Measurements from ENCODE around the gene PRPF19. TPM values are rescaled to one million over a fixed set of nuclear protein-coding genes. Genes with fewer than 3 reads are reported as not detected.
A peak's percentile ranks its signal among the peaks of the same experiment; 100 is the strongest.

The PRPF19 gene
- total and polyA plus RNA-seq, 10 of the 15 experiments (the other 5 are each of a cell fraction or from before 2014, with no cell fraction given): 8.7 to 170 (median 61.3) TPM

- no peak for TF ChIP-seq EZH2 (IDR thresholded peaks at IDR 0.05; ENCODE audit: borderline replicate concordance, control insufficient read depth, low read depth, low read length)
- TF ChIP-seq ELK1 (IDR thresholded peaks at IDR 0.05; ENCODE audit: low read depth, low read length): no peak
- no peak for TF ChIP-seq CTCF (IDR thresholded peaks at IDR 0.05 in 2 of 3, conservative IDR thresholded peaks at IDR 0.05 in 1 of 3; ENCODE audit: control insufficient read depth in 2 of 3, extremely low read depth in 1 of 3, insufficient read depth in 1 of 3, low read depth in 3 of 3, low read length in 3 of 3)
- TF ChIP-seq RELA (IDR thresholded peaks at IDR 0.05; ENCODE audit: borderline replicate concordance, partially characterized antibody): no peak
- TF ChIP-seq IKZF1 (conservative IDR thresholded peaks at IDR 0.05): peak; percentile 83
- TF ChIP-seq TAF1 (IDR thresholded peaks at IDR 0.05; ENCODE audit: borderline replicate concordance, low read depth, low read length): no peak
- no peak for TF ChIP-seq IRF4 (IDR thresholded peaks at IDR 0.05; ENCODE audit: low read depth, low read length)
- no peak for TF ChIP-seq ZBTB4 (CRISPR knock-in tag; IDR thresholded peaks at IDR 0.05)
- no peak for TF ChIP-seq RBBP5 (conservative IDR thresholded peaks at IDR 0.05)
- no peak for TF ChIP-seq RELB (IDR thresholded peaks at IDR 0.05; ENCODE audit: low read depth)
- TF ChIP-seq SREBF1 (IDR thresholded peaks at IDR 0.05; ENCODE audit: low read length): no peak
- TF ChIP-seq E2F8 (IDR thresholded peaks at IDR 0.05; ENCODE audit: low read depth, partially characterized antibody): no peak
- no peak for TF ChIP-seq ZSCAN29 (IDR thresholded peaks at IDR 0.05)
- no peak for TF ChIP-seq TBL1XR1 (IDR thresholded peaks at IDR 0.05; ENCODE audit: low read depth, low read length)
- TF ChIP-seq FOXM1 (IDR thresholded peaks at IDR 0.05; ENCODE audit: low read depth, low read length): no peak
- no peak for TF ChIP-seq CHD4 (IDR thresholded peaks at IDR 0.05)
- TF ChIP-seq HSF1 (IDR thresholded peaks at IDR 0.05; ENCODE audit: low read depth, low read length): no peak
Measured at GRCh38 chr11:60950933-60951605, 44.7 kb upstream of the PRPF19 start (continued).

Measured in GM12878 (cell line).